Camera-type eye (tissue), 1 donor: ENCODE results near the gene SPA17. TPM values are rescaled to one million over a fixed set of nuclear protein-coding genes. Genes with fewer than 3 reads are reported as not detected.

Experiments
- total RNA-seq: library from RNA; depleted of rRNA; stranded (reverse); fragments of >200 nt; gene quantifications from one replicate; pipeline ENCODE4 v1.2.3, GENCODE V29; 2014

Gene SPA17
- total RNA-seq = 7.8 TPM

DNA sequence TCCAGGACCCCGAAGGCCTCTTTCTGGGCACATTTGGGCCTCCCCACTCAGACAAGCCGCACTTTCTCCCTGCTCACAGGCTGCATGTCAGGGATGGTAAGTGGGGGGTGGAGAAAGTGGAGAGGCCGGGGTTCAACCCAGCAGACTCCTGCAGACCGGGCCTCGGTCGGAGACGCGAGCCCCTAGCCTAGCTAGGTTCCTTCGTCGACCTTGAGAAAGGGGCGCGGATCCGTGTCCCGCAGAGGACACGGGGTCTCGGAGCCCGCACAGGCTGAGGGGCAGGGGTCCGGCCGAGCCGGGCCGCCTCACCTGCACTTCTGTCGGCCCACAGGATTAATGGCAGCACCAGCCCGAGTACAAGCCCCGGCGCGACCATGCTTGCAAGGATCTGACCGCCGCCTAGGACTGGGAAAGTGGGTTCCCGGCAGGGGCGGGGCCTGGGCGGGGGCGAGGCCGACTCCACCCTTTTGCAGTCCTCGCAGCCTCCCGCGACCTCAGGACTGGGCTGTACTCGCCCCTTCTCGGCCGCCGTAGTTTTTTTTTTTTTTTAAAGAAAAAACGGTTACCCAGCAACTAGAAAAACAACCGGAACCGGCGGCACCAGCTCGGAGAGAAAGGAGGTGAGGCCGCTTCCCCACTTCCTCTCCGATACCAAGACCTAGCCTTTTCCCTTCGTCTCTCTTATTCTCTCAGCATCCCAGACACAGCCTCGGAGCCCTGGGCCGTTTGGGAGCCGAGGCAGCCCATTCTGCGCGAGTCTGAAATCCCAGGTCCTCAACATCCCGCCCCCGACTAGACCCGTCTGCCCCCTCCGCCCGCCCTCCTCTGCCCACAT is at the start of gene SPA17, which contains the start of gene SIAE:
SPA17 (plus strand) TSS at position 572 of the 835 bp plus-strand sequence. CDS start 1,361 bp downstream, outside the sequence.
SIAE (minus strand) TSS at position 407 of the 835 bp plus-strand sequence; CDS start at position 376, 31 bp downstream.

DNA sequence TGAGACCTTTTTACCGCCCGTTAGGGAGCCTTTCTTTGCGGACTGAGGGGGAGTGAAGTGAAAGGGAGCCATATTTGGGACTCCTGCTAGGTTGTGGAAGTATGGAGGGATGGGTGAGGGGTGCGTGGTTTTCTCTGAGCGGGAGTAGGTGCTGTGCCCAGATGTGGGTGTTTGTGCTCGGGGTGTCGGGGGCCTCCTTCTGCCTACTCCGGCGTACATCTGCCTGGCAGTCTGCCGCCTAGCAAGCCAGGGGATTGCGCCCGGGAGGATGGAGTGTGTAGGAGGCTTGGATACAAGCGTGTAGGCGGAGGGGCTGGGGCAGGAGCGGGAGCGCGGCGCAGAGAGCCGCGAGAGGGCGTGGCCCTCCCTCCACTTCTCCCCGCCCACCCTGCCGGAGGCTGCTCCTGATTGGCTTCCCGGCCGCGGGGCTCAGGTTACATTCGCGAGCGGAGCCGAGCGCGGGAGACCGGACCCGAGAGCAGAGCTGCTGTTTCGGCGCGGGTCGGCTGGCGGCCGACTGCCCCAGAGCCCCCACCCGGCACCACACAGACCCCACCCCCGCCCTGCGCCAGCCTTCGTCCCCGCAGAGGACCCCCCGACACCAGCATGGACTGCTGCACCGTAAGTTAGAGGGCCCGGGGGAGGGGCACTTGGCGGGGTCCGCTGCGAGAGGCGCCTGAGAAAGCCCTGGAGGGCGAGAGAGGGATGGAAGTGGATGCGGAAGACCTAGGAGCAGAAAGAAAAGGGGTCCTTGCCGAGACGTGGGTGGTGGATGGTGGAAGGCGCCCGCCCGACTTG is 66.0 kb downstream of the SPA17 start, which contains the start of gene NRGN:
NRGN (plus strand) TSS at position 464 of the 798 bp plus-strand sequence; CDS start at position 607, 143 bp downstream.

Other genes with a start within 250 kb of the SPA17 start
- gene OR8B4, start 249.0 kb upstream of the SPA17 start, total RNA-seq = not detected
- not detected for gene OR8B8, start 228.2 kb upstream of the SPA17 start, total RNA-seq
- not detected for gene OR8B12, start 130.2 kb upstream of the SPA17 start, total RNA-seq
- not detected for gene OR8A1, start 103.9 kb upstream of the SPA17 start, total RNA-seq
- not detected for gene PANX3, start 62.5 kb upstream of the SPA17 start, total RNA-seq
- gene TBRG1, start 51.0 kb upstream of the SPA17 start, total RNA-seq = 24.1 TPM
- gene SIAE, start 165 bp upstream of the SPA17 start, total RNA-seq = 7.4 TPM
- gene NRGN, start 66.0 kb downstream of the SPA17 start, total RNA-seq = 1.2 TPM
- gene VSIG2, start 78.4 kb downstream of the SPA17 start, total RNA-seq = 0.55 TPM
- gene ESAM, start 88.4 kb downstream of the SPA17 start, total RNA-seq = 25.6 TPM
- gene MSANTD2, start 126.5 kb downstream of the SPA17 start, total RNA-seq = 36.9 TPM
- 17.6 TPM for gene ROBO3, start 191.5 kb downstream of the SPA17 start, total RNA-seq
- 17.7 TPM for gene ROBO4, start 224.0 kb downstream of the SPA17 start, total RNA-seq
- not detected for gene HEPN1, start 245.3 kb downstream of the SPA17 start, total RNA-seq